GM12875 (cell line): ENCODE results near the gene GRPEL1.

Experiments used
- H3K4me3 ChIP-seq: one replicate; pipeline ENCODE4 v1.5.1; 2011; ENCODE audit warnings: low read depth, low read length, control low read depth
- CTCF ChIP-seq: IDR thresholded peaks from 2 replicates; pipeline ENCODE4 v1.5.1; 2011; ENCODE audit warnings: low read depth, mild to moderate bottlenecking, control low read depth, inconsistent platforms, low read length, moderate library complexity, borderline replicate concordance; ENCODE audit not compliant: insufficient read depth

GRPEL1 gene

GRCh38 chr4:7018281-7018680 is 49.6 kb downstream of the GRPEL1 start:
- H3K4me3 ChIP-seq = no peak overlapping the region

GRCh38 chr4:7017446-7018048 is 50.3 kb downstream of the GRPEL1 start:
- no peak overlapping the region for H3K4me3 ChIP-seq
- TF ChIP-seq CTCF = no peak

More at GRCh38 chr4:7018281-7018680, 49.6 kb downstream of the GRPEL1 start:
- no peak for TF ChIP-seq CTCF

GRCh38 chr4:7016512-7016911 is 51.4 kb downstream of the GRPEL1 start:
- no peak overlapping the region for H3K4me3 ChIP-seq
- no peak for TF ChIP-seq CTCF

- TF ChIP-seq CTCF = no peak
- H3K4me3 ChIP-seq = no peak overlapping the region
Observed at GRCh38 chr4:7016086-7016485, 51.8 kb downstream of the GRPEL1 start.

GRCh38 chr4:7015383-7016035 is 52.4 kb downstream of the GRPEL1 start:
- no peak overlapping the region for H3K4me3 ChIP-seq
- TF ChIP-seq CTCF = no peak

- no peak overlapping the region for H3K4me3 ChIP-seq
- TF ChIP-seq CTCF = no peak
Observed at GRCh38 chr4:7014815-7015214, 53.0 kb downstream of the GRPEL1 start.

GRCh38 chr4:7013175-7013574 is 54.7 kb downstream of the GRPEL1 start:
- H3K4me3 ChIP-seq = no peak overlapping the region
- TF ChIP-seq CTCF = no peak
